ENCODE data around the gene RP9.

- TF ChIP-seq, protein P1, sequence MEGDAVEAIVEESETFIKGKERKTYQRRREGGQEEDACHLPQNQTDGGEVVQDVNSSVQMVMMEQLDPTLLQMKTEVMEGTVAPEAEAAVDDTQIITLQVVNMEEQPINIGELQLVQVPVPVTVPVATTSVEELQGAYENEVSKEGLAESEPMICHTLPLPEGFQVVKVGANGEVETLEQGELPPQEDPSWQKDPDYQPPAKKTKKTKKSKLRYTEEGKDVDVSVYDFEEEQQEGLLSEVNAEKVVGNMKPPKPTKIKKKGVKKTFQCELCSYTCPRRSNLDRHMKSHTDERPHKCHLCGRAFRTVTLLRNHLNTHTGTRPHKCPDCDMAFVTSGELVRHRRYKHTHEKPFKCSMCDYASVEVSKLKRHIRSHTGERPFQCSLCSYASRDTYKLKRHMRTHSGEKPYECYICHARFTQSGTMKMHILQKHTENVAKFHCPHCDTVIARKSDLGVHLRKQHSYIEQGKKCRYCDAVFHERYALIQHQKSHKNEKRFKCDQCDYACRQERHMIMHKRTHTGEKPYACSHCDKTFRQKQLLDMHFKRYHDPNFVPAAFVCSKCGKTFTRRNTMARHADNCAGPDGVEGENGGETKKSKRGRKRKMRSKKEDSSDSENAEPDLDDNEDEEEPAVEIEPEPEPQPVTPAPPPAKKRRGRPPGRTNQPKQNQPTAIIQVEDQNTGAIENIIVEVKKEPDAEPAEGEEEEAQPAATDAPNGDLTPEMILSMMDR (IDR thresholded peaks at IDR 0.05), result no peak
- TF ChIP-seq EP300 (IDR thresholded peaks at IDR 0.05) (no peak), POLR2AphosphoS5 (IDR thresholded peaks at IDR 0.05) (no peak), POLR2A (IDR thresholded peaks at IDR 0.05) (no peak)
Observed at GRCh38 chr7:33073243-33073642, 36.0 kb downstream of the RP9 start.
